ENCODE data around the gene FAAP100.
A peak's percentile ranks its signal among the peaks of the same experiment; 100 is the strongest.

FAAP100 gene

GRCh38 chr17:81575836-81576235 lies 23.7 kb upstream of the FAAP100 start:
- no peak for DNase-seq

- DNase-seq, result no peak
Measured at GRCh38 chr17:81574643-81574956, 22.4 kb upstream of the FAAP100 start.

- DNase-seq, result no peak
Measured at GRCh38 chr17:81573794-81574642, 21.9 kb upstream of the FAAP100 start.

- no peak for DNase-seq
Measured at GRCh38 chr17:81572563-81573168, 20.5 kb upstream of the FAAP100 start.

- DNase-seq, result no peak
Measured at GRCh38 chr17:81570964-81571363, 18.8 kb upstream of the FAAP100 start.

- DNase-seq, result no peak
Measured at GRCh38 chr17:81569986-81570514, 17.9 kb upstream of the FAAP100 start.

GRCh38 chr17:81568416-81568815 lies 16.3 kb upstream of the FAAP100 start:
- no peak for DNase-seq

GRCh38 chr17:81567191-81567590 lies 15.0 kb upstream of the FAAP100 start:
- no peak for DNase-seq

GRCh38 chr17:81566461-81567126 lies 14.4 kb upstream of the FAAP100 start:
- peak; percentile 86 for DNase-seq

GRCh38 chr17:81565231-81565630 lies 13.1 kb upstream of the FAAP100 start:
- DNase-seq, result peak; percentile 11

GRCh38 chr17:81564778-81565177 lies 12.6 kb upstream of the FAAP100 start:
- peak; percentile 13 for DNase-seq

- peak; percentile 19 for DNase-seq
Measured at GRCh38 chr17:81563861-81564586, 11.9 kb upstream of the FAAP100 start.

GRCh38 chr17:81561494-81561885 lies 9.3 kb upstream of the FAAP100 start:
- DNase-seq, result no peak

GRCh38 chr17:81558941-81559806 lies 7.0 kb upstream of the FAAP100 start:
- DNase-seq, result no peak

GRCh38 chr17:81558115-81558468 lies 5.9 kb upstream of the FAAP100 start:
- DNase-seq, result no peak

GRCh38 chr17:81557276-81558114 lies 5.3 kb upstream of the FAAP100 start:
- no peak for DNase-seq

GRCh38 chr17:81556863-81557262 lies 4.7 kb upstream of the FAAP100 start:
- no peak for DNase-seq

- DNase-seq, result peak; percentile 17
Measured at GRCh38 chr17:81556175-81556691, 4.1 kb upstream of the FAAP100 start.

- peak; percentile 55 for DNase-seq
Measured at GRCh38 chr17:81553616-81554181, 1.5 kb upstream of the FAAP100 start.

GRCh38 chr17:81553018-81553615 lies 964 bp upstream of the FAAP100 start:
- DNase-seq, result peak; percentile 82

All from femur (tissue), 1 donor.